HL-60/S4 treated with phorbol 12-myristate 13-acetate at 8.2 ng/mL for 4 days and 3 days (cell line): ENCODE results near the gene MRGPRX1.
"Not testable (repeated sequence)": the region's sequence is repeated elsewhere in the genome, so short reads cannot be mapped to it uniquely, and the experiment has no call there.

Source experiments
- in situ Hi-C: fragments of 300-500 bp; cut with MboI; formaldehyde crosslinking; loops from 2 replicates; pipeline ENCODE4 v1.15.0; 2022; ENCODE audit warnings: low sequenced_read_pairs

The MRGPRX1 gene

DNA sequence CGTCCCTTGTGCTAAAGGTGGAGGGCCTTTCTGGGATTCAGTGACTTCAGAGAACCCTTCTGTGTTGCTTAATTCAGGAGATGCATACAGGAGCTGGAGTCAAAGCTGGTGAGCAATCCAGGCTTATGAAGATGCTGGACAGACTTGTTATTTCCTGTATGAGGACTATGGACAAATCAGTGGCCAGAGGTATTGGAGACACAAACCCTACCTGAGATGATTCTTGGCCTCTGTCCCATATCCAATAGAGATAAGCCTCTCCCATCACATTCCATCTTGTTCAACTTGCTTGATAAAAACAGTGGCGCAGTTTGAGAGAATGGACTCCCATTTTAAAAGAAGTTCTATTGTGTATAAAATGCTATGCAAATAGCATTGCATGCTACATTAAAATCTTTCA is at the start of gene MRGPRX1:
Gene MRGPRX1, minus strand, starts transcription at position 101 of the 400 bp plus-strand sequence. CDS start 4,630 bp downstream, outside the sequence.
- in situ Hi-C loops = no loop called here

DNA sequence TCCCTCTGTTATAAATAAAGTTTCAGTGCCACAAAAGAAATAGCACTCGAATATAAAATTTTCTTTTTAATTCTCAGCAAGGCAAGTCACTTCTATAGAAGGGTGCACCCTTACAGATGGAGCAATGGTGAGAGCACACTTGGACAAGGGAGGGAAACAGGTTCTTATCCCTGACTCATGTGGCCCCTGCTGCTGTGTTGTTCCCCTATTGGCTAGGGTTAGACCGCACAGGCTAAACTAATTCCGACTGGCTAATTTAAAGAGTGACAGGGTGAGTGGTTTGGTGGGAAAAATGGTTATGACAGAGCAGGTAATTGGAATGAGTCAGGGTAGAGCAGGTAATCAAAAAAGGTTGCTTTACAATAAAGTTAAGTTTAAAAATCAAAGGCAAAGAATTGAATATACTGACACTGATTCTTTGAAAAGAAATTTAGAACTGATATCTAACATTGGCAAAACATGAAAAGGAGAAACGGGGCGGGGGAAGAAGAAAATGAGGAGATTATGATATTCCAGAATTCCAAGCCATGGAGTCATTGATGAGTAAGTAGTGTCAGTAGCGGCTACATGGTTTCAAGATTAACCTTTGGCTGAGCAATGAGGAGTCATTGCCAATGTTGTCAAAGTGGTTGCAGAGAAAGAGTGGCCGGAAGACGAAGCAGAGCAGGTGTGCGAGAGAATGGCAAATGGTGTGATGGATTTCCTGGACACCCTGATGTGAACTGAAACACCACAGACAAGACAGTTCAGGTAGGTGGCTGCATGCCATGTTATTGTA is 48.4 kb upstream of the MRGPRX1 start:
- in situ Hi-C loops = no loop called here

DNA sequence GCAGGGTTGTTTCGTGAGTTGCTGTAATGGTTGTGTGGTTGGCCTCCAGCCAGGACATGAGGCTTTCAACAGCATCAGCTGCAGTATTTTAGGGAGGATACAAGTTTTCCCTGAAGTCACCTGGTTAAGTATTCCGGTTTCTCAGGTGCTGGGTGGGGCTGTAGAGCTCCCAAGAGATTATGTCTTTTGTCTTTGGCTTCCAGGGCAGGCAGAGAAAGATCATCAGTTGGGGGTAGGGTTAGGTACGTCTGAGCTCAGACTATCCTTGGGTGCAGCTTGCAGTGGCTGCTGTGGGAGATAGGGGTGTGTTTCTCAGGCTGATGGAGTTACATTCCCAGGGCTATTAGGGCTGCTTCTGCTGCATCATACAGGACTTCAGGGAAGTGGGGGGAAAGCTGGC is 47.5 kb upstream of the MRGPRX1 start:
- in situ Hi-C loops = no loop called here

DNA sequence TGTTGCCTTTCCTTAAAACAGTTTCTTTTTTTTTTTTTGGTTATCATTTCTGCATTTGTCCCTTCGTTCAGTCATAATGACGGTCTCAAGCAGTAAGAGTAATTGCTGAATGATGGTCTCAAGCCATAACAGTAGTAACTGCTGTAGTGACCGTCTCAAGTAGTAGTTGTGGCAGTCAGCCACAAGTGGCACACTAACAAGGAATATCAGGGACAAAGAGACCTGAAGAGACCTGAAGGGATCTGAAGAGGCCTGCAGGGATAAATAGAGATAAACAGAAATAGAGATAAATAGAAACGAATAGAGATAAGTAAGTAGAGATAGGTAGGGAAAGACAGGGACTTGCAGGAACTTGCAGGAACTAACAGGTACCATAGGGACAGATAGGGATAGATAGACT is 42.7 kb upstream of the MRGPRX1 start:
- in situ Hi-C loops = no loop called here

DNA sequence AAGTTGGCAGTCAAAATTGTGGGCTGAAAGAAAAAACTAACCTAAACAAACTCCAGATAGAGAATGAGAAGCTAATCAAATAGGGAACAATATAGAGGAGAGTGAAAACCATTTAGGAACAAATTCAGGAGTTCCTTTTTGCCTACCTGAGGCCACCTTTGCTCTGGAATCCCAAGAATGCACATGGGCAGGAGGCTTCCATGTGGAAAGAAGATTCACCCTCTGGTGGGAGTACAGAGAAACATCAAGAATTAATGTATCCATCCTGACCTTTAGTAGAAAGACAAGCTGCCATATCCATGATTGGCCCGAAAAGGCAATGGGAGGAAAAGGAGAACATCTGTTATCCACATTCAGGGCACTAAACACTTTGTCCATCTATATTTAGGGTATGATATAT is 35.0 kb upstream of the MRGPRX1 start:
- in situ Hi-C loops = no loop called here

DNA sequence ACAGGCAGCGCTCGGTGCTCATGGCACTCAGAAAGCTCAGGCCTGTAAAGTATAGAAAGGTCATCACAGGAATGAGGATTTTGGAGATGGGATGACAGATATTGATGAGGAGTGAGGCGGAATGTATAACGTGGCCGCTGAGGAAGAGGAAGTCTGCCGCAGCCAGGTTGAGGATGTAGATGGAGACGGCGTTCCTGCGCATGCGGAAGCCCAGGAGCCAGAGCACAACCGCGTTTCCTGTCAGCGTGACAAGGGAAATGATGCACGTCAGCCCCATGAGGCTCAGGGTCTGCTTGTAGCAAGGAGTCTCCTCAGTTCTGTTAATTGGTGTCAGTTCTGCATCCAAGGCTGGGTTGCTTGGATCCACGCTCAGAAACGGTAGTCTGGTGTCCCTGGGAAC is 33.1 kb upstream of the MRGPRX1 start:
- in situ Hi-C loops = no loop called here

DNA sequence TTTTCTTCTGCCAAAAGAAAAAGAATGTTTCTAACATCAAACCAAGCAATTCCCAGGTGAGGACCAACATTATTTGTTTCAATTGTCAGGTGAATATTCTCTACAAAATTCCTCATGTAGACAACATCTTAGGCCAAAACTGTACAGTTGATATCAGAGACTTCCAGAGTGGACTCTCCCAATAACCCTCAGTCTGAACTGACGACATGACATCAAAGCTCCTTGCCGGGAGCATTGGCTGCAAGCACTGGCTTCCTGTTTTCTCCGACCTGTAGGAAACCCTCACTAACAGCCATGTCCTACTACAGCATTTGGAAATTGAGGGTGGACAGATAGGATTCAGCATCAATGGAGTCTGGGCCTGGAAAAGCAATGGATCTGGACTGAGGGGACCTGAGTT is 30.5 kb upstream of the MRGPRX1 start:
- in situ Hi-C loops = no loop called here

DNA sequence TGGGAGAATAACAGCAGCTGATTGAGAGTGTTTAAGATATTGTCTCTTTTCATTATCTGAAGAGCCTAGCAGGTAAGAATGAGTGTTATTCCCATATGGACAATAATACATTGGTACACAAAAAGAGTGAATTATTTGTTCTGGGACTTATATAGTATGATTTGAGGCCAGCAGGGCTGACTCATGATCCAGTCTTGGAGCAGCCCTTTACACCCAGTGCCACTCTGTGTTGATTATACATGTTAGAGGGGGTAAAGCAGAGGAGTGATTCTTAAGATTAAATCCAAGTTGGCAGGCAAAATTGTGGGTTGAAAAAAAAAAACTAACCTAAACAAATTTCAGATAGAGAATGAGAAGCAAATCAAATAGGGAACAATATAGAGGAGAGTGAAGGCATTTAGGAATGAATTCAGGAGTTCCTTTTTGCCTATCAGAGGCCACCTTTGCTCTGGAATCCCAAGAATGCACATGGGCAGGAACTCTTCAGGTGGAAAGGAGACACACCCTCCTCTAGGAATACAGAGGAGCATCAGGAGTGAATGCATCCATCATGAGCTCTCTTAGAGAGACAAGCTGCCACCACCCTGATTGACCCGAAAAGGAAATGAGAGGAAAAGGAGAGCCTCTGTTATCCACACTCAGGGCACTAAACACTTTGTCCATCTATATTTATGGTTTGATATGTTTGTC is 19.2 kb upstream of the MRGPRX1 start:
- in situ Hi-C loops = no loop called here

DNA sequence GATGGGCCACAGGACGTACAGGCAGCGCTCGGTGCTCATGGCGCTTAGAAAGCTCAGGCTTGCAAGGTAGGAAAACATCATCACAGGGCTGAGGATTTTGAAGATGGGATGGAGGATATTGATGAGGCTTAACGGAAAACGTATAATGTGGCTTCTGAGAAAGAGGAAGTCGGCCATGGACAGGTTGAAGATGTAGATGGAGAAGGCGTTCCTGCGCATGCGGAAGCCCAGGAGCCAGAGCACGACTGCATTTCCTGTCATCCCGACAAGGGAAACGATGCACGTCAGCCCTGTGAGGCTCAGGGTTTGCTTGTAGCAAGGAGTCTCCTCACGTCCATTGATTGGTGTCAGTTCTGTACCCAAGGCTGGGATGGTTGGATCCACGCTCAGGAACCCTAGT is 17.4 kb upstream of the MRGPRX1 start:
- in situ Hi-C loops = no loop called here

DNA sequence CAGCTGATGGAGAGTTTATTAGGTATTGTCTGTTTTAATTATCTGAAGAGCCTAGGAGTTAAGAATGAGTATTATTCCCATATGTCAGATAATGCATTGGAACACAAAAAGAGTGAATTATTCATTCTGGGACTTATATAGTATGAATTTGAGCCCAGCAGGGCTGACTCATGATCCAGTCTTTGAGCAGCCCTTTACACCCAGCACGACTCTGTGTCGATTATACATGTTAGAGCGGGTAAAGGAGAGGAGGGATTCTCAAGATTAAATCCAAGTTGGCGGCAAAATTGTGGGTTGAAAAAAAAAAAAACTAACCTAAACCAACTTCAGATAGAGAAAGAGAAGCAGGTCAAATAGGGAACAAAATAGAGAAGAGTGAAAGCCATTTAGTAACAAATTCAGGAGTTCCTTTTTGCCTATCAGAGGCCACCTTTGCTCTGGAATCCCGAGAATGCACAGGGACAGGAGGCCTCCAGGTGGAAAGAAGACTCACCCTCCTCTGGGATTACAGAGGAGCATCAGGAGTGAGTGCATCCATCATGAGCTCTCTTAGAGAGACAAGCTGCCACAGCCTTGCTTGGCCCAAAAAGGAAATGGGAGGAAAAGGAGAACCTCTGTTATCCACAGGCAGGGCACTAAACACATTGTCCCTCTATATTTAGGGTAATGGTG is 3.1 kb downstream of the MRGPRX1 start:
- in situ Hi-C loops = no loop called here

DNA sequence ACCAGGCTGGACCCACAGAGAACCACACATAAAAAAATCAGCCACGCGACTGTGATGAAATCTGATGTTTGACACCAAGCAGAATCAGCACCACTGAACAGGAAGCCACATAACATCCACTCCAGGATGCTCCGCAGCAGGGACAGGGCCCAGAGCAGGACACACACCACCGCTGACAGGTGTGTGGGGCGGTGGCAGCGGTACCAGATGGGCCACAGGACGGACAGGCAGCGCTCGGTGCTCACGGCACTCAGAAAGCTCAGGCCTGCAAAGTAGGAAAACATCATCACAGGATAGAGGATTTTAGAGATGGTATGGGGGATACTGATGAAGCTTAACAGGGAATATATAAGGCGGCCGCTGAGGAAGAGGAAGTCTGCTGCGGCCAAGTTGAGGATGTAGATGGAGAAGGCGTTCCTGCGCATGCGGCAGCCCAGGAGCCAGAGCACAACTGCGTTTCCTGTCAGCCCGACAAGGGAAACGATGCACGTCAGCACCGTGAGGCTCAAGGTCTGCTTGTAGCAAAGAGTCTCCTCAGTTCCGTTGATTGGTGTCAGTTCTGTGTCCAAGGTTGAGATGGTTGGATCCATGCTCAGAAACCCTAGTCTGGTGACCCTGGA is 4.9 kb downstream of the MRGPRX1 start:
- in situ Hi-C loops = no loop called here

DNA sequence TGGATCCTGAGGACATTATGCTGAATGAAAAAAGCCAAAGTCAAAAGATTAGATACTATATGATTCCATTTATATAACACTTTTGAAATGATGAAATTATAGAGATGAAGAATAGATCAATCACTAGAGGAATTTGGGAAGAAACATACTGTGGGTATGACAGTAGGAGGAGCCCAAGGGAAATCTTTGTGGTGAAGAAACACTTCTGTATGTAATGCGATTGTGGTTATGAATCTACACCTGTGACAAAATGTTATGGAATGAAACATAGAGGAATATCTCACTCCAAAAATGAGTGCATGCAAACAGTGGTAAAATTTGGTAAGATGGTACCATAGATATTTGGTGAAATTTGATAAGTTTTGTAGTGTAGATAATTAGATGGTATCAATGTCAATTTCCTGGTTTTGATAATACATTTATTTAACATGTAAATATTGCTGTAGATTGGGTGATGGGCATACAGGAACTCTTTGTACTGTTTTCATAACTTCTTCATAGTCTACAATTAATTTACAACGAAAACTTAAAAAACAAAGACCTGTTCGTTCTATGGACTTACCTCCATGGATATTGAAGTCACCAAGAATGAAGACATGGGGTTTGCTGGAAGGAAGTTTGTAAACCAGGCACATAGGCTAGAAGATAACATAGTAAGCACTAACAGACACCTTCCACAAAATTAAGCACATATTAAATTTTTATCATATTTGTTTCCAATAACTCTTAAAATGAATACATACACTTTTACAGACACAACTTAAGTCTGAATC is 11.5 kb downstream of the MRGPRX1 start:
- in situ Hi-C loops = no loop called here

DNA sequence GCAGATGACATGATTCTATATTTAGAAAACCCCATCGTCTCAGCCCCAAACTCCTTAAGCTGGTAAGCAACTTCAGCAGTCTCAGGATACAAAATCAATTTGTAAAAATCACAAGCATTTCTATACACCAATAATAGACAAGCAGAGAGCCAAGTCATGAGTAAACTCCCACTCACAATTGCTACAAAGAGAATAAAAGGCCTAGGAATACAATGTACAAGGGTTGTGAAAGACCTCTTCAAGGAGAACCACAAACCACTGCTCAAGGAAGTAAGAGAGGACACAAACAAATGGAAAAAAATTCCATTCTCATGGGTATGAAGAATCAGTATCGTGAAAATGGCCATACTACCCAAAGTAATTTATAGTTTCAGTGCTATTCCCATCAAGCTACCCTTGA is 13.8 kb downstream of the MRGPRX1 start:
- in situ Hi-C loops = not testable (repeated sequence)

DNA sequence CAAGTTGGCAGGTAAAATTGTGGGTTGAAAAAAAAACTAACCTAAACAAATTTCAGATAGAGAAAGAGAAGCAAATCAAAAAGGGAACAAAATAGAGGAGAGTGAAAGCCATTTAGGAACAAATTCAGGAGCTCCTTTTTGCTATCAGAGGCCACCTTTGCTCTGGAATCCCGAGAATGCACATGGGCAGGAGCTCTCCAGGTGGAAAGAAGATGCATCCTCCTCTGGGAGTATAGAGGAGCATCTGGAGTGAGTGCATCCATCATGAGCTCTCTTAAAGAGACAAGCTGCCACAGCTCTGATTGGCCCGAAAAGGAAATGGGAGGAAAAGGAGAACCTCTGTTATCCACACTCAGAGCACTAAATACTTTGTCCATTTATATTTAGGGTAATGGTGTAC is 26.3 kb downstream of the MRGPRX1 start:
- in situ Hi-C loops = no loop called here

DNA sequence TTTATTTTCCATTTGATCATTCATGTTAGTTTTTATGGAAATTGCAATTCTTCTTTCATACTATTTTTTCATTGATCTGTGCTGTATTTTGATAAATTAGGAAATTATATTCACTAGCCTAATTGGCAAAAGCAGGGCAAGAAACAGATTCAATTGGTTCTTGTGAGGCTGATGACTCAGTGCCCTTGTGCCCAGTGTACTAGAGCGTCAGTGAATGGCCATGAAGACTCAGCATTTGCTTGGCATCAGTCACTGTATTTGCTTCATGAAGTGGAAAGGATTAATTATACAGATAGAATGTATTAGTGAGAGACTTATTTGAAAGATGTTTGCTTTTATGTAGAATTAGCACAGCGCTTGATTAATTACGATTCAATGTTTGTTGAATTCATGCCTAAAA is 31.8 kb downstream of the MRGPRX1 start:
- in situ Hi-C loops = no loop called here

DNA sequence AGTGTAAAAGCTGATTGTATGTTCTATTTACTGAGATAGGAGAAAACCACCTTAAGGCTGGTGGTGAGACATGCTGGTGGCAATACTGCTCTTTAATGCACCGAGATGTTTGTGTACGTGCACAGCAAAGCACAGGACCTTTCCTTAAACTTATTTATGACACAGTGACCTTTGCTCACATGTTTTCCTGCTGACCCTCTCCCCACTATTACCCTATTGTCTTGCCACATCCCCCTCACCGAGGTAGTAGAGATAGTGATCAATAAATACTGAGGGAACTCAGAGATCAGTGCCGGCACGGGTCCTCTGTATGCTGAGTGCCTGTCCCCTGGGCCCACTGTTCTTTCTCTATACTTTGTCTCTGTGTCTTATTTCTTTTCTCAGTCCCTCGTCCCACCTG is 38.6 kb downstream of the MRGPRX1 start:
- in situ Hi-C loops = not testable (repeated sequence)

DNA sequence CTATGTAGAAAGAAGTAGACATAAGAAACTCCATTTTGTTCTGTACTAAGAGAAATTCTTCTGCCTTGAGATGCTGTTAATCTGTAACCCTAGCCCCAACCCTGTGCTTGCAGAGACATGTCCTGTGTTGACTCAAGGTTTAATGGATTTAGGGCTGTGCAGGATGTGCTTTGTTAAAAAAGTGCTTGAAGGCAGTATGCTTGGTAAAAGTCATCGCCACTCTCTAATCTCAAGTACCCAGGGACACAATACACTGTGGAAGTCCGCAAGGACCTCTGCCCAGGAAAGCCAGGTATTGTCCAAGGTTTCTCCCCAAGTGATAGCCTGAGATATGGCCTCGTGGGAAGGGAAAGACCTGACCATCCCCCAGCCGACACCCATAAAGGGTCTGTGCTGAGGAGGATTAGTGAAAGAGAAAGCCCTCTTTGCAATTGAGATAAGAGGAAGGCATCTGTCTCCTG is 39.0 kb downstream of the MRGPRX1 start:
- in situ Hi-C loops = not testable (repeated sequence)

DNA sequence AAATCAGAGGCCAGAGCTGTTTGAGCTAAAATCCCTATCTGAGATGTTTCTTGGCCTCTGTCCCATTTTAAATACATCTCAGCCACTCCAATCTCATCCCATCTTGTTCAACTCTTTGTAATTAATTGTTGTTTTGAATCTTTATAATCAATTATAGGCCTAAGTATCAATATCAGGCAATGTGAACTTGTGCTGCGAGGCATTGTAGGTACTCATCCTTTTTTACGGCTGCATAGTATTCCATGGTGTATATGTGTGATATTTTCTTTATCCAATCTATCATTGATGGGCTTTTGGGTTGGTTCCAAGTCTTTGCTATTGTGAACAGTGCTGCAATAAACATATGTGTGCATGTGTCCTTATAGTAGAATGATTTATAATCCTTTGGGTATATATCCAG is 47.5 kb downstream of the MRGPRX1 start:
- in situ Hi-C loops = not testable (repeated sequence)

DNA sequence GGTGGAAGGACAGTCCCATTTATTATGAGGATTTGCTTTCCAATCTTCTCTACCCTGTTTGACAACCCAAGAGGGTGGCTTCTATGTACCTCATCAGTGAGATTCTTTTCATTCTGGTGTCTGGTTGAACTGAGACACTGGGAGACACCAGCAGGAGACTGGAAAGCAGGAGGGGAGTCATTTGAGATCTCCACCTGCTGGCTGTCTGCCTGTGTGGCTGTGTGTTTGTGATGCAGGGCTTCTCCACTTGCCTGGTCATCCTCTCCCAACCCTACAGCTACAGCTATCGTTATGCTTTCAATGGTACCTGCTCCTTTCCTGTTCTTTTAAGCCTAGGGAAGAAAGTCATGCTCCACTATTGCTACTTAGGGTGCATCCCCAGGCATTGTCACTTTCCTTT is 48.6 kb downstream of the MRGPRX1 start:
- in situ Hi-C loops = no loop called here
